HG03520 (cell line): Measurements from ENCODE around the gene NTRK3.
"Not testable (repeated sequence)": the region's sequence is repeated elsewhere in the genome, so short reads cannot be mapped to it uniquely, and the experiment has no call there.

Experiments
- ATAC-seq: cut with Tn5 transposase; IDR thresholded peaks from one replicate; pipeline ENCODE4 v1.9.1; 2021; ENCODE audit warnings: mild to moderate bottlenecking, moderate library complexity; ENCODE audit not compliant: unreplicated experiment

The NTRK3 gene

GRCh38 chr15:88080616-88081015, 175.9 kb downstream of the NTRK3 start:
- no peak for ATAC-seq

GRCh38 chr15:88077296-88078020, 179.1 kb downstream of the NTRK3 start:
- ATAC-seq: no peak

DNA sequence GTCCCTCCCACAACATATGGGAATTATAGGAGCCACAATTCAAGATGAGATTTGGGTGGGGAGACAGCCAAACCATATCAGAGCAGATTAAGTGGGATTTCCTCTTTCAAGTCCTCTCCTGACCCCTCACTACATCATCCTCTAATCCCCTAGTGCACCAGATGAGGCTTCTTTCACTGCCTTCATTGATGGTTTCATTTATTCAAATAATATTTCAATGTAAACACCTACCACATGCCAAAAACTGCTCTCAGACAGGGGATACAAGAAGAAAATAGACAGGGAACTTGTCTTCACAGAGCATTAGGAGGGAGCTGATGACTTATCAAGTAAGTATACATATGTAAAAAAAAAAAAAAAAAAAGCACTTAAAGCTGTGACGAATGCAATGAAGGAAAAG, 180.2 kb downstream of the NTRK3 start:
- no peak for ATAC-seq

DNA sequence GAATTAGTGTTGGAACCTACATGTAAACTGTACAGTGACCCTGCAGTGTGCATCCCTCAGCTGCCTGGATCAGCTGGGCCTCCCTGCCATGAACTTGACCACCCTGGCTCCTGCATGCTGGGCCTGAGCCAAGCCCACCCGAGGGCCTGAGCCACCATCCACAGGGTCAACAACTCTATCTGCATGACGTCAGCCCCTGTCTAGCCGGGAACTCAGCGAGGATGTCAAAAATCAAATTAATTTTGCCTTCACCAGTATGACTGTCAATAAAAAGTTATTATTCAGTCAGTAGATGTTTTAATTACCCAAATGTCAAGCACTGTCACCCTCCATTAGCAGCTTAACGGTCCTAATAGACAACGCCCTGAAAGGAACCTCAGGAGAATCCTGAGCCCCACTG, 181.4 kb downstream of the NTRK3 start:
- ATAC-seq: no peak

GRCh38 chr15:88074386-88074785, 182.2 kb downstream of the NTRK3 start:
- no peak for ATAC-seq

GRCh38 chr15:88073391-88073691, 183.2 kb downstream of the NTRK3 start:
- ATAC-seq: no peak

DNA sequence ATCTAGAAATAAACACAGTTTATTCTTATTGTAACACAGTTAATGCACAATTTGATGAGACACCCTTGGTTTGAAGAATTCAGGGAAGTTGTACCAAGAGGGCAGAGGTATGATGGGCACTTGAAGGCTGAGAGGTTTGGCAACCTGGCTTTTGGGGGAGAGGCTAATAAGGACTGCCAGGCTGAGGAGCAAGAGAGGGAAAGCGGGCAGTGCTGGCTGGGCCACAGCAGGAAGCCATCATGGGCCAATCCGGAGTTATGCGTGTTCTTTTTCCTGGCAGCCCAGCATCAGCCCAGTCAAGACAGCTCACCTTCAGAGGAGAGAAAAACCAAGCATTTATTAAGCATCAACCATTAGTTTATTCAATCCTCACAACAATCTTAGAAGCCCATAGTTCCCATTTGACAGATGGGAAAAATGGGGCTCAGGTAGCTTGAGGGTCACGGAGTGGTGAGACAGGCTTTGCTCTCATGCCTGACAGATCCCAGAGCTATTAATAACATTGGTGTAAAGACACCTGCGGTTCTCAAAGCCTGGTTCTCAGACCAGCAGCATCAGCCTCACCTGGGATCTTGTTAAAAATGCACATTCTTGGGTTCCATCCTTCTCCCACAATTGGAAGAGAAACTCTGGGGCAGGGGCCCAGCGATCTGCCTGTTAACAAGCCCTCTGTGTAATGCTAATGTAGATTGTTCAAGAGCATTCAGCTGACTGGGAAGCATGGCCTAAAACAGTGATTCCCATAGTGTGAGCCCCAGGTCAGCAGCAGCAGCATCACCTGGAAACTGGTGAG, 183.7 kb downstream of the NTRK3 start:
- ATAC-seq: no peak

DNA sequence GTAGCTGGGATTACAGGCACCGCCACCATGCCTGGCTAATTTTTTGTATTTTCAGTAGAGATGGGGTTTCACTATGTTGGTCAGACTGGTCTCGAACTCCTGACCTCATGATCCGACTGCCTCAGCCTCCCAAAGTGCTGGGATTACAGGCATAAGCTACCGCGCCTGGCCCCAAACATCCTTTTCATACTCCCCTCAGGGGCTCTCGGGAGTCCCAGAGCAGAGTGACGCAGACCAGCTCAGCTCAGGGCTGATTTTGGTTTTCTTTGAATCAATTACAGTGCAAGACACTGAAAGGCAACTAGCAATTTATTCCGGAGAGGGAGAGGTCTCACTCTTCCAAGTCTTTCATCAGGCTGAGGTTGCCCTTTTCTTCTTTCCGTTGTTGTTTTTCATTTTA, 184.4 kb downstream of the NTRK3 start:
- ATAC-seq: not testable (repeated sequence)

GRCh38 chr15:88071141-88071540, 185.4 kb downstream of the NTRK3 start:
- no peak for ATAC-seq

- no peak for ATAC-seq
These were observed 187.0 kb downstream of the NTRK3 start for GRCh38 chr15:88069561-88069960.

DNA sequence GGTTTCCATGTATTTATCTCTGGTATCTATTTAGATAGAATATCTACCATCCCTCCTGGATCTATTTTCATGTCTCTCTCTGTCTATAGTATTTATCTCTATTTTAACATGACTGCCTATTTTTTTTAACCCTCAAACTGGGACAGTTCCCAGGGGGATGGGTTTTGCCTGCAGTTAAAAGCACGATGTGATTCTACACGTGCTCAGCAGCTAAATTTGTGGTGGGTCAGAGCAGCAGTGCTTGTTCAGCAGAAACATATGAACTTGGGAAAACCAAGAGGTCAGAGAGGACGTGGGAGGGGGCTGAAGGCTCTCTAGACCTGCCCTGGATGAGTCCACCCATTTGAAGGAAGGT, 189.2 kb downstream of the NTRK3 start:
- no peak for ATAC-seq

- ATAC-seq: no peak
These were observed 189.8 kb downstream of the NTRK3 start for GRCh38 chr15:88066636-88067330.

DNA sequence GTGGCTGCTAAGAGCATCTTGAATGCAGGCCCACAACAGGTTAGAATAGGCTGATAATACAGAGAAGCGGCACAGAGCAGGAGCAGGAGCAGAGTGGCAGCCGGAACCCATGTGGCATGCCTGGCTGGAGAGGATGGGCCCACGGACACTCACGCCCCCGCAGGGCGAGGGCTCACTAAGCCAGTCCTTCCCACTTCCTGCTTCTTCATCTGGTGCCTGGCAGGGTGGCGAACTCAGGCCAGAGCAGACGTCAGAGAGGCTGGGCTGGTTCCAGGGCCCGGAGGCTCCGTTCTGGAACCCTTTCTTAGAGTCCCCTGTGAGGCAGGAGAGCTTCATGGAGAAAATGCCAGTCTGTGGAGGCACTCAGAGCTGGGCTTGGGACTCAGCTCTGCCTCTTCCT, 195.1 kb downstream of the NTRK3 start:
- no peak for ATAC-seq

- ATAC-seq: no peak
These were observed 196.2 kb downstream of the NTRK3 start for GRCh38 chr15:88060383-88060782.

- ATAC-seq: no peak
These were observed 198.7 kb downstream of the NTRK3 start for GRCh38 chr15:88057836-88058235.

DNA sequence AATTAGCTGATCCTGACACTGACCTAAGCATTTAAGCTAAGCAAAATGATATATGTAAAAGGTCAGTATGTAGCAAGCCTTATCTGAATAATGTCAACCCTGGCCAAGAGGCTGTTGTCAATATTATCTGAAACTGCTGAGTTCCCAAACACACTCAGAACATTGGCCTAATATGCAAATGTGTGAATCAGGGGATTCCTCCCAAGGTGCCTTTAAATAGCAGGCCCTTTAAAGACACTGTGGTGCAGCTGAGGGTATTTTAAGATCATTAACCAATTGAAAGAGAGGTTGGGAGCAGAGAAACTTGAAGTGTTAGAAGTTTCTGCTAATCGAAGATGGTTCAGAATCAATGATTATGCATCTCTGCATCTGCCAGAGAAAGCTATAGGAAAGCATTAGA, 207.0 kb downstream of the NTRK3 start:
- peak; percentile 81 for ATAC-seq

- ATAC-seq: no peak
These were observed 207.8 kb downstream of the NTRK3 start for GRCh38 chr15:88048755-88049154.

GRCh38 chr15:88048237-88048636, 208.3 kb downstream of the NTRK3 start:
- no peak for ATAC-seq

GRCh38 chr15:88046576-88047129, 209.9 kb downstream of the NTRK3 start:
- no peak for ATAC-seq

GRCh38 chr15:88043396-88043795, 213.1 kb downstream of the NTRK3 start:
- ATAC-seq: no peak

DNA sequence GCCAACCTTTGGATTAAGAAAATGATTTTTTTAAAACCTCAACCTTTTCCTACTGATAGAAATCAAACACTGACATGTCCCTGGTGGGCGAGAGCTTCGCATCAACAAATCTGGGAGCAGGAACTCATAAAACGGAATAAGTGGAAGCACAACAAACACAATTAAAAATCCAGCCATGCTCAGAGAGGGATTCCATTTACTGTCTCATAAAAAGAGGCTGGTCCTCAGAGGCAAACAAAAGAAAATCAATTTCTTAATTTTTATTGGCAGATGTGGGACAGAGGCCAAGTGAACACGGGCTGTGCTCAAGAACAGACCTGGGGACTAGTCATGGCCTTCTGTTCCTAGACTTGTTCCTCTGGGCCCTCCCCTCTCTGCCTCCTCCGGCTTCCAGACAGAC, 214.5 kb downstream of the NTRK3 start:
- ATAC-seq: no peak

- no peak for ATAC-seq
These were observed 216.0 kb downstream of the NTRK3 start for GRCh38 chr15:88040516-88040915.
